SJCRH30 (cell line): ENCODE results near the gene HOXD13. TPM values are rescaled to one million over a fixed set of nuclear protein-coding genes. Genes with fewer than 3 reads are reported as not detected.

Experiments
- DNase-seq, 2 experiments: peaks; one replicate each; pipeline ENCODE4 v3.0.0-alpha.2; 2015 to 2020
- H3K27ac ChIP-seq: fragments of 250-450 bp; sonication (Bioruptor Pico); 2 replicates; pipeline ENCODE4 v1.5.1; 2020; ENCODE audit warnings: mild to moderate bottlenecking, moderate library complexity
- H3K27me3 ChIP-seq: fragments of 250-450 bp; sonication (Bioruptor Pico); 2 replicates; pipeline ENCODE4 v1.5.1; 2020; ENCODE audit warnings: mild to moderate bottlenecking, moderate library complexity
- H3K36me3 ChIP-seq: fragments of 250-450 bp; sonication (Bioruptor Pico); 2 replicates; pipeline ENCODE4 v1.5.1; 2020; ENCODE audit warnings: mild to moderate bottlenecking, moderate library complexity
- H3K4me1 ChIP-seq: fragments of 250-450 bp; sonication (Bioruptor Pico); 2 replicates; pipeline ENCODE4 v1.5.1; 2020; ENCODE audit warnings: mild to moderate bottlenecking, moderate library complexity
- H3K4me3 ChIP-seq: fragments of 250-450 bp; sonication (Bioruptor Pico); 2 replicates; pipeline ENCODE4 v1.5.1; 2020; ENCODE audit warnings: mild to moderate bottlenecking, moderate library complexity
- H3K9me3 ChIP-seq: fragments of 250-450 bp; sonication (Bioruptor Pico); replicated peaks from 2 replicates; pipeline ENCODE4 v1.5.1; 2020; ENCODE audit warnings: mild to moderate bottlenecking, moderate library complexity
- total RNA-seq: library from RNA; depleted of rRNA; stranded (reverse); fragments of >200 nt; shearing (Covaris generic); gene quantifications from 2 replicates; pipeline ENCODE4 v1.2.3, GENCODE V29; 2014

The HOXD13 gene
- total RNA-seq, 1 experiment from 2014 or later = 13.6 TPM

GRCh38 chr2:176076796-176077195 lies 15.7 kb upstream of the HOXD13 start:
- Histone ChIP-seq H3K36me3 (no peaks in the 10 kb centered on the region), H3K4me1 (peaks cover 2% of the 10 kb centered on the region; the same call in 1 of the 2 replicates), H3K9me3 (no peaks in the 10 kb centered on the region), H3K27me3 (no peaks in the 10 kb centered on the region), H3K4me3 (no peak overlapping the region), H3K27ac (no peak overlapping the region)
- no peak for DNase-seq

GRCh38 chr2:176078541-176079284 lies 13.8 kb upstream of the HOXD13 start:
- Histone ChIP-seq H3K4me1 (peaks cover 2% of the 10 kb centered on the region; the same call in 1 of the 2 replicates), H3K4me3 (no peak overlapping the region), H3K9me3 (no peaks in the 10 kb centered on the region), H3K27me3 (no peaks in the 10 kb centered on the region), H3K27ac (no peak overlapping the region), H3K36me3 (no peaks in the 10 kb centered on the region)
- DNase-seq = no peak

DNA sequence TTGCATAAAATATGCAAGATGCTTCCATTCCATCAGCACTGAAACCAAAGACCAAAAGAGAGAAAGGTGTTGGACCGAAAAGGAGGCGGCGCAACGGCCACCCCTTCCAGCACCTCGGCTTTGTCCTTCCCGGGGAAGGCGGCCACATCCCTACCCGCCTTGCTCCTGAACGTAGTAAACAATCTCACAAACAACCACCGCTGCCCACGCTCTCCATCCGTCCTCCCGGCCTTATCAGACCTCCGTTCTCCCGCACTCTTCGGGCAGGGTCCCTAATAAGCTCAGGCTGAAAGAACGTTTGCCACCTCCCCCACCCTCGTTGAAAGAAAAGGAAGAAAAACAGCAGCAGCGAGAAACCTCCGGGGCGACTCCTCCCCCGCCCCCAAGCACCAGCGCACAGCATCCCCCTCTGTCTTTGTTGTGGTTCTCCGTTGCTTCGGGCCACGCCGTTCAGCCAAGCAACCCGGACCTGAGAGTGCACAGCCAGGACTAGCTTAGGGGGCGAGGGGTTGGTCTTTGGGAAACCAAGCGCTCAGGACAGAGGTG lies 13.2 kb upstream of the HOXD13 start:
- H3K4me3 ChIP-seq = no peak overlapping the region
- H3K27me3 ChIP-seq = no peaks in the 10 kb centered on the region
- H3K9me3 ChIP-seq = no peaks in the 10 kb centered on the region
- peaks cover 2% of the 10 kb centered on the region; the same call in 1 of the 2 replicates for H3K4me1 ChIP-seq
- H3K36me3 ChIP-seq = no peaks in the 10 kb centered on the region
- DNase-seq = no peak
- H3K27ac ChIP-seq = no peak overlapping the region

GRCh38 chr2:176079831-176080539 lies 12.5 kb upstream of the HOXD13 start:
- Histone ChIP-seq H3K27ac (no peak overlapping the region), H3K4me1 (no peaks in the 10 kb centered on the region), H3K9me3 (no peaks in the 10 kb centered on the region), H3K36me3 (no peaks in the 10 kb centered on the region), H3K27me3 (no peaks in the 10 kb centered on the region), H3K4me3 (no peak overlapping the region)
- no peak for DNase-seq

DNA sequence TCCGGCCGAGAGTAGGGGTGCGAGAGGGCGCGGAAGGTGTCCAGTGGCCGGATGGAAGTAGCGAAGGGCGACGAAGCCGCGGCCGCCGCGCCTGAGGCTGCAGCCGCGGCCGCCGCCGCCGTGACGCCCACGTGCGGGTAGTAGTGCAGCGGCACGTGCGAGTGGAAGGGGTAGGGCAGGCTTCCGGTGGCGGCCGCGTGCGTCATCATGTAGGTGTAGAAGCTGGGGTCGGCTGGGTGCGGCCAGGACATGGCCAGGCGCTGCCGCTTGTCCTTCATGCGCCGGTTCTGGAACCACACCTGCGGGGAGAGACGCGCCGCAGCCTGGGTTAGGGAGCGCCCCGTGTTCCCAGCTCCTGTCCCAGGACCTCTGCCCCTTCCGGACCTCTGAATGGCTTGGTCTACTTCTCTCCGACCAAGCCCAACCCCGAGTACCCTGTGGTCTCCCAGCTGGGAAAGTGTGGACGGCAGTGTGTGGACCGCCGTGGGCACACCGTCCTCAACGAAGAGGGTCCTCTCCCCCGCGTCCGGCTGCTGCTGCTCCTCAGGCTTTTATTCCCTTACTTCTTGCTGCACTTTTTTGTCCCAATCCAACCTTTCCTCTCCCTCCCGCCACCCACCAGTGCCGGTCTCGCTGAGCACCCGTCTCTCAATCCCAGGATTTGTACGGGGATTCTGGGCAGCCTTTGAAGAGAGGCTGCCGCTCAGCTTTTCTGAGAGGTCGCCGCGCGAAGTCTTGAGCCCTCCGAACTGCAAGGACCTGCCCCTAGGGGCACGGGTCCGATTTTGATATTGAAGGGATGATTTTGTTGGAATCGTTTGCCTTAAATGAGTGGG lies 11.8 kb upstream of the HOXD13 start:
- Histone ChIP-seq H3K4me1 (no peaks in the 10 kb centered on the region), H3K27me3 (no peaks in the 10 kb centered on the region), H3K9me3 (no peaks in the 10 kb centered on the region), H3K27ac (no peak overlapping the region), H3K4me3 (no peak overlapping the region), H3K36me3 (no peaks in the 10 kb centered on the region)
- DNase-seq = no peak

GRCh38 chr2:176081376-176081836 lies 11.1 kb upstream of the HOXD13 start:
- no peaks in the 10 kb centered on the region for H3K9me3 ChIP-seq
- H3K27ac ChIP-seq = no peak overlapping the region
- H3K27me3 ChIP-seq = no peaks in the 10 kb centered on the region
- DNase-seq = no peak
- no peaks in the 10 kb centered on the region for H3K4me1 ChIP-seq
- no peak overlapping the region for H3K4me3 ChIP-seq
- no peaks in the 10 kb centered on the region for H3K36me3 ChIP-seq

DNA sequence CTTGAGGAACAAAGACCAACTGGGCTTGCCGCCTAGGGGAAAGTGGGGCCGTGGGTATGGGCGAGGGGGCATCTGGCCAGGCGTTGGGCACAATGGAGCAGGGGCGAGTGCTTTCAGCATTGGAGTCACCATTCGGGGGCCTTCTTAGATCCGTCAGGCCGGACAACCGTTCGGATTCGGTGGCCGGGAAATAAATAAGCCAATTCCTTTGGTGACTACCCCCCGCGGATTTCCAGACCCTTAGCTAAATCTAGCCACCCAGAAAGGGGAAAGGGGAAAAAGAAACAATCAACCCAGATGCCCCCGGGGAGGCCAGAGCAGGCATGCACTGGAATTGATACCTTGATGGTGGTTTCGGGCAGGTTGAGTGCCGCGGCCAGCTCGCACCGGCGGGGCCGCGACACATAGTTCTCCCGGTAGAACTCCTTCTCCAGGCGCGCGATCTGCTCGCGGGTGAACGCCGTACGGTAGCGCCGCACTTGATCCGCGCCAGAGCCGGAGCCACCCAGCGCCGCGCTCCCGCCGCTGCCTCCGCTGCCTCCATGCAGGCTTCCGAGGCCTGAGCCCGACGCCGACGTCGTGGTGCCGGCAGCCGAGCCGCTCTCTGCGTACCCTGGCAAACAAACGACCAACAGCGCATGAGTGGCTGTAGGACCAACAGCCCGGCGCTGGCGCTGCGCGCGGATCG lies 10.5 kb upstream of the HOXD13 start:
- no peaks in the 10 kb centered on the region for H3K9me3 ChIP-seq
- H3K4me1 ChIP-seq = no peaks in the 10 kb centered on the region
- H3K27me3 ChIP-seq = no peaks in the 10 kb centered on the region
- no peak overlapping the region for H3K4me3 ChIP-seq
- no peak overlapping the region for H3K27ac ChIP-seq
- no peak for DNase-seq
- no peaks in the 10 kb centered on the region for H3K36me3 ChIP-seq

GRCh38 chr2:176082525-176082823 lies 10.0 kb upstream of the HOXD13 start:
- DNase-seq = no peak

GRCh38 chr2:176082824-176083751 lies 9.4 kb upstream of the HOXD13 start:
- Histone ChIP-seq H3K9me3 (no peaks in the 10 kb centered on the region), H3K36me3 (no peaks in the 10 kb centered on the region), H3K4me1 (no peaks in the 10 kb centered on the region), H3K4me3 (no peak overlapping the region), H3K27ac (no peak overlapping the region), H3K27me3 (no peaks in the 10 kb centered on the region)
- no peak for DNase-seq

More at GRCh38 chr2:176082525-176082823, 10.0 kb upstream of the HOXD13 start:
- no peaks in the 10 kb centered on the region for H3K27me3 ChIP-seq
- no peaks in the 10 kb centered on the region for H3K9me3 ChIP-seq
- H3K4me1 ChIP-seq = no peaks in the 10 kb centered on the region
- H3K27ac ChIP-seq = no peak overlapping the region
- no peaks in the 10 kb centered on the region for H3K36me3 ChIP-seq
- no peak overlapping the region for H3K4me3 ChIP-seq

- DNase-seq = no peak
- Histone ChIP-seq H3K4me3 (no peak within 1 kb of the TSS), H3K27ac (no peak within 1 kb of the TSS), H3K4me1 (no peaks in the 10 kb centered on the region), H3K9me3 (no peaks in the 10 kb centered on the region), H3K36me3 (no peaks in the 10 kb centered on the region), H3K27me3 (no peaks in the 10 kb centered on the region)
Observed at GRCh38 chr2:176083796-176084261, 8.7 kb upstream of the HOXD13 start, which contains the start of gene EVX2. Gene EVX2 (minus strand): TSS chr2:176083962. CDS start chr2:176083776, 186 bp downstream.

DNA sequence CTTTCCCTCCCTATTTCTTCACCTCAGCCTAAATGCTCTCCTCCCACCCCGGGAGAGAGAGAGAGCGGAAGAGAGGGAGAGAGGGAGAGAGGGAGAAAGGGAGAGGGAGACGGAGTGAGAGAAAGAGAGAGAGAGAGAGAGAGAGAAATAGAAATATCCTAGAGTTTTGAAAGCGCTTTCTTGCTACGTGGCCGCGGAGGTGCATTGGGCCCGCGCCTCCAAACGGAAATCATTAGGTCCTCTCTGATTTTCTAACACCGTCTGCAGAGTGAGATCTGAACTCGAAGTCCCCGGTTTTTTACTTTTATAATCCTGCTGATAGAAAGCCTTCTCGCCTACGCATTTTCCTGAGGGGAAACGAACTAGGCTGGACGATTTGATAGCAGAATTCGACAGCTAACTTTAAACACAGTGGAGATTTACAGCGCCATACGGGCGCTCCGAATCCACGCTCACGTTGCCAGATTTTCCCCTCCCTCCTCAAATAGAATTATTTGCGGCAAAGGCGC lies 7.9 kb upstream of the HOXD13 start:
- no peak overlapping the region for H3K4me3 ChIP-seq
- no peak overlapping the region for H3K27ac ChIP-seq
- no peaks in the 10 kb centered on the region for H3K4me1 ChIP-seq
- no peaks in the 10 kb centered on the region for H3K27me3 ChIP-seq
- H3K9me3 ChIP-seq = no peaks in the 10 kb centered on the region
- DNase-seq = no peak
- H3K36me3 ChIP-seq = no peaks in the 10 kb centered on the region

- Histone ChIP-seq H3K27ac (no peak overlapping the region), H3K36me3 (no peaks in the 10 kb centered on the region), H3K4me1 (no peaks in the 10 kb centered on the region), H3K9me3 (no peaks in the 10 kb centered on the region), H3K27me3 (no peaks in the 10 kb centered on the region; the same call in 1 of the 2 replicates), H3K4me3 (no peak overlapping the region)
- DNase-seq = no peak
Observed at GRCh38 chr2:176085120-176085788, 7.3 kb upstream of the HOXD13 start.
